ENCODE results near the gene ELP1.
"Not testable (repeated sequence)": the region's sequence is repeated elsewhere in the genome, so short reads cannot be mapped to it uniquely, and the experiment has no call there.

The ELP1 gene

DNA sequence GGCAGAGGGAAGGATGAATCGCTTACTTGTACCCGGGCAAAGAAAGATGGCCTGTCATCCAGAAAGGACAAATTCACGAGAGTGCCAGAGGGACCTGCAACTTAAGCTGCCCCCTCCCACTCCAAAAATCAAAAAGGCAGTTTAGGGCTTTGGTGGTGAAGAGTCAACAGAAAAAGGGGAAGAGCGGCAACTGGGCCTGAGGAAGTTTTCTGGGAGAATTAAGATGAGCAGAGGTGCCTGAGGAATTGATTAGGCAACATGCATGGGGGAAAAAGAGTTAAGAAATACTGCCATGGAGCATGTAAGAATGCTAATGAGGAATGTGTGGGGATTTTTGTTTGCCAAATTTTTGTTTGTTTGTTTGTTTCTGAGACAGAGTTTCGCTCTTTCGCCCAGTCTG lies 76.4 kb downstream of the ELP1 start:
- DNase-seq (ENCODE audit: low read depth in 2 of 2, low spot score in 1 of 2) = no peak

DNA sequence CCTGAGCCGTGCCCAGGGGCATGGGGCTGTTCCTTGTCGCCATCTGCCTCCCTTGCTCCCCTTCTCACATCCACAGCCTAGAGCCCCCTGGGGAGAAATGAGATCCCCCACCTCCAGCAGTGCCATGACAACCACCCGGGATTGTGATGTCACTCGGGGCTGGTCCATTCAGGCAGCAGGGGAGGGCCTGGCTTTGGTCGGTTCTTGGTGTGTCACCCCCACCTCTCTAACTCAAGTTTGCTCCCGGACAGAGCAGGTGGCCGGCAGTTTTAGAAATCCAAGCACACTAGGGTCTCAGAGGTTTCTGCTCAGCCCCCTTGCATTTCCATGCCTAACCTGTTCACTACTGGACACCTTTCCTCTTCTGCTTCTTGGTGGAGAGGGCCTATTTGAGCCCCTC lies 78.0 kb downstream of the ELP1 start, which contains the start of gene ACTL7B:
Gene ACTL7B (minus strand): TSS at position 99 of the 400 bp plus-strand sequence. CDS start 56 bp downstream, at position 43.
- DNase-seq (ENCODE audit: low read depth in 2 of 2, low spot score in 1 of 2) = no peak

DNA sequence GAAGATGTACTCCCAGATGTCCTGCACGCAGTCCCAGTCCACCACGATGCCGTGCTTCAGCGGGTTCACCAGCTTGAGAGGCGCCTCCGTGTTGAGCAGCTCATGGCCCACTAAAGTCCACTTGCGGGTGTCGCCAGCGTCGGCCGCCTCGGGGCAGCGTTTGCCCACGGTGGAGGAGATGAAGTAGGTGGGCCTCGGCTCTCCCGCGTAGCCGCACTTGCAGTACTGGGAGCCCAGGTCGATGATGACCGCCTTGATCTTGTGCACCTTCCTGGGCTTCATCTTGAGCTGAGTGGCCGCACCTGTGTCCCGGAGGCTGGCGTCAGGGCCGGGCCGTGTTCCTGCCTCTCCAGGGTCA lies 78.4 kb downstream of the ELP1 start:
- DNase-seq (ENCODE audit: low read depth in 2 of 2, low spot score in 1 of 2) = no peak

DNA sequence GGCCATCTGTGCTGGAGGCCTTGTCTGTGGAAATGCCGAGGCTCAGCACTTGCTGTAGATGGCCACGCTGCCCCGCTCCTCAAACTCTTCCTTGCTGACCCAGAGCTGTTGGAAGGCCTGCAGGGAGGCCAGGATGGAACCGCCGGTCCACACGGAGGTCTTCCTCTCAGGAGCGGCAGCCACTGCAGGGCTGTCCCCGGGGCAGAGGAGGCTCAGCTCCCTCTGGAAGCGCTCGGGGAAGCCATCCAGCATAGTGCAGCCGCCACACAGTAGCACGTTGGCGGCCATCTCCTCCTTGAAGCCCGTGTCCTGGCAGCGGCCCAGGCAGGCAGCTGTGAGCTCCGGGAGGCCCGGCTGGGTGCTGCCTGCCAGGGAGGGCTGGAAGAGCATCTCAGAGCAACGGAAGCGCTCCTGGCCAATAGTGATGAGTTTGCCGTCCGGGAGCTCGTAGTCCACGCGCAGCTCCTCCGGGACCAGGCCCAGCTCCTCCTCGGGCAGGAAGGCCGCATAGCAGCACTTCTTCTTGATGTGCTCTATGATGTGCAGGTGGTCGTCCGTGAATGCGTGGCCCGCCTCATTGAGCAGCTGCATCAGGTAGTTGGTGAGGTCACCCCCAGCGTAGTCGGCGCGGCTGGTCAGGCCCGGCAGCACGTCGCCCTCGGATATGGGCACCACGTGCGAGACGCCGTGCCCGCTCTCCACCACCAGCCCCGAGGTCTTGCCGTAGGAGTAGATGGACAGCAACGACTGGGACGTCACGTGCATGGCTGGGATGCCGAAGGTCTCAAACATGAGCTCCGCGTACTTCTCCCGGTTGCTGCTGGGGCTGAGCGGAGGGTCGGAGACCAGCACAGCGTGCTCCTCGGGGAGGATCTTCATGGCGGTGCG lies 79.0 kb downstream of the ELP1 start:
- DNase-seq (ENCODE audit: low read depth in 2 of 2, low spot score in 1 of 2) = no peak

DNA sequence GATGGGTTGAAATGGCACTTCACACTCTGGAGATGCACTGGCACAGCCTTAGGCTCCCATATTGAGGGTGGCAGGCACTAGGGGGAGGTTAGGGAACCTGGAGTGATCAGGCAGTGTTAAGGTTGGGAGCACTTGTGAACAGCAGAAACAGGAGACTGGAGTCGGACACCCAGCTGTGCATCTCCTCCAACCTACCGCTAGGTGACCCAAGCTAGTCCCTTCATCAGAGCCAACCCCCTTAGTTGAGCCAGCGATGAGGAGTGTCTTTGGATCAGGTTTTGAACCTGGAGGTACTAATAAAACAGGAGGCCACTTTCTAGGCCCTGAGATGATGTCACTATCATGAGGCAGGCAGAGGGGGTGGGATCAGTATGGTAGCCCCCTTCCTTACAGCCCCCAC lies 79.8 kb downstream of the ELP1 start:
- no peak for DNase-seq (ENCODE audit: low read depth in 2 of 2, low spot score in 1 of 2)

DNA sequence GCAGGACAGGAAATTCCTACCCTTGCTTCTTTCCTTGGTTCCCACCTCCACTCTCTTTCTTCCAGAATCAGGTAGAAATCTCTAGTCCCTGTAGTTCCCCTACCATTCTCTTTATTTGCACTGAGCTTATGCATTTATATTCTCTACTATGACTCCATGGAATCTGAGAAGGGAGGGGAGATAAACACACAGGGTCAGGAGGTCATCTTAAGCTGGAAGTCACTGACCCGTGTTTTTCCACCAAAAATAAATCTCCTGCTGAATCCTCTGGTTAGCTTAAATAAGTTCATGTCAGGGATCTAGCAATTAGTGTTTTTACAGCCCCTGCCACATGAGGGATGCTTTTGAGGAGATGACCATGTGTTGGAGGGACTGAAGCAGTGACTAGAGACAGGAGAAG lies 81.8 kb downstream of the ELP1 start:
- no peak for DNase-seq (ENCODE audit: low read depth in 2 of 2, low spot score in 1 of 2)

DNA sequence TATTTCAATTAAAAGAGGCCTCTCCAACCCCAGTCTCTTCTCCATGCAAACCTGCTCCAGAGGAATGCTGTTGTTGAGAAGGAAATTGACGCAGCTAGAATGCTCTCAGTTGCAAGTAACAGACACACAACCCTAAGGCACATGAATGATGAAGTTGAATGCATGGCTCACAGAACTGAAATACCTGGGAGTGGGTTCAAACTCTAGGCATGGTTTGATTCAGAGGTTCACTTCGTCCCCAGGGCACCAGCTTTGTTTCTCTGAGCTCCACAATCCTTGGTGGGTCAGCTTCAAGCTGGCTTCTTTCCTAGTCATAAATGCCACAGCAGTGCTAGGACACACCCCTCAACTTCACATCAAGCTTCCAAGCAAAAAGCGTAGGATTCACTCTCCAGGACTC lies 82.8 kb downstream of the ELP1 start:
- DNase-seq (ENCODE audit: low read depth in 2 of 2, low spot score in 1 of 2) = no peak

DNA sequence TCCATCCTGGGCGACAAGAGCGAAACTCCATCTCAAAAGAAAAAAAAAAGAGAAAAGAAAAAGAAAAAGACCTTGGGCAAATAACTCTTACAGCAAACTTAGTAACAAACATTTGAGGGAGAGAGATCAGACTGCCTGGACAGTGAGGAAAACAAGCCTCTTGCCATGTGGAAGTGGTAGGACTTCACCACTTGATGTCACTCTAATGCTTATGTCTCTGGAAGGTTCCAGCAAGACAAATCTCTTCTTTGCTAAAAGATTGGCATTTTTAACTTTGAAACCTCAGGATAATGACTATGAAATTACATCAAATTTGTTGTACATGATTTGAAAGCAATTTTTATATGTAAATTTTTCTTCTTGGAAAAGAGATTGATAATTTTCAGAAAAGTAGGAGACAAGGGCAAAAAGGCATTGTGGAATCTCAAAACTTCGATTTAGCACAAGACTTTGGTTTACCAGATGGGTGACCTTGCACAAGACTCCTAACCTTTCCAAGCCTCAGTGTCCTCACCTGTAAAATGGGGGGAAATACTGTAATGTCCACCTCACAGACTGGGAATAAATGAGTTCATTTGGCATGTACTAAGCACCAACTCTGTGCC lies 83.5 kb downstream of the ELP1 start:
- no peak for DNase-seq (ENCODE audit: low read depth in 2 of 2, low spot score in 1 of 2)

DNA sequence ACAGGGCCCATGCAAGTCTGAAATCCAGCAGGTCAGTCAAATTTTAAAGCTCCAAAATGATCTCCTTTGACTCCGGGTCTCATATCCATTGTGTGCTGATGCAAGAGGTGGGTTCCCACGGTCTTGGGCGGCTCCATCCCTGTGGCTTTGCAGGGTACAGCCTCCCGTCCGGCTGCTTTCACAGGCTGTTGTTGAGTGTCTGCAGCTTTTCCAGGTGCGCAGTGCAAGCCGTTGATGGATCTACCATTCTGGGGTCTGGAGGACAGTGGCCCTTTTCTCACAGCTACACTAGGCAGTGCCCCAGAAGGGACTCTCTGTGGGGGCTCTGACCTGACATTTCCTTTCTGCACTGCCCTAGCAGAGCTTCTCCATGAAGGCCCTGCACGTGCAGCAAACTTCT lies 85.6 kb downstream of the ELP1 start:
- not testable (repeated sequence) for DNase-seq (ENCODE audit: low read depth in 2 of 2, low spot score in 1 of 2)

DNA sequence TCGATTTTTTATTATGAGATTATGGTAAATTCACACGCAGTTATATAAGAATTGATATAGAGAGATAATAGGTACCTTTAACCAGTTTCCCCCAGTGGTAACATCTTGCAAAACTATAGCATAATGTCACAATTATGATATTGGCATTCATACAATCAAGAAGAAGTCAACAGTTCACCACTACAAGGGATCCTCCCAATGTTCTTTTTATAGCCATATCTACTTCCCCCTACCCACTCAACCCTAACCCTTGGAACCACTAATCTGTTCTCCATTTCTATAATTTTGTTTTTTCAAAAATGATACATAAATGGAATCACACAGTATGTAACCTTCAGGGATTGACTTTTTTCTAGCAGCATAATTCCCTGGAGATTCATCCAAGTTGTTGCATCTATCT lies 88.0 kb downstream of the ELP1 start:
- no peak for DNase-seq (ENCODE audit: low read depth in 2 of 2, low spot score in 1 of 2)

DNA sequence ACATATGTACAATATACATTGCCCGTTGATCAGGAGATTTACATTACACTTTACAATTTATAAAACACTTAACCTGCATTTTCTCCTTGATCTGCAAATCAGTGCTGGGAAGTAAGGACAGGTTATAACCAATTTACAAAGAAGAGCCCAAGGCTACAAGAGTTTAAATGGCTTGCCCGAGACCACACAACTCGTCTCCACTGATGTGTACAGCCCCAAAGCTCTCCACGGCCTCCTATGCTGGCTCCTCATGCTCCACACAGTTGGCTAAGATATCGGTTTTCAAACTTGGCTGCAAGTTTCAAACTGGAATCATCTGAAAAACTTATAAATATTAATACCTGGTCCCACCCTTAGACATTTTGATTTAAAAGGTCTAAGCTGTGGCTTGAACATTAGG lies 88.4 kb downstream of the ELP1 start:
- DNase-seq (ENCODE audit: low read depth in 2 of 2, low spot score in 1 of 2) = no peak

DNA sequence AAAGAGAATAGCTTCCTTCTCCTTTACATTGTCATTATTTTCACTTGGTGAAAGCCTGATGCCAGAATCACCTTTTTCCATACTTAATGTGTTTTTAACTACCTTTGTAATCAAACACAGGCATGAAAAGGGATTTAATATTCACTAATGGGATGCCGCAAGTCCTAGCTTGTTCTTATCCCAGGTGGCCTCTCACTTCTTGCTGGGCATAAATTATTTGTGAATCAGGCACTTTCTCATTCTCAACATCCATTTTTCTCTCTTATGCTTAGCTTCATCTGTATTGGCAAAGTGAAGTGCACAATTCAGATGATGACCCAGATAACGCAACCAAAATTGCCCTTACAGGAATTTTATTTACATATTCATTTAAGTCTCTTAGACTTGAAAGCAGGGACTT lies 89.1 kb downstream of the ELP1 start:
- DNase-seq (ENCODE audit: low read depth in 2 of 2, low spot score in 1 of 2) = no peak

DNA sequence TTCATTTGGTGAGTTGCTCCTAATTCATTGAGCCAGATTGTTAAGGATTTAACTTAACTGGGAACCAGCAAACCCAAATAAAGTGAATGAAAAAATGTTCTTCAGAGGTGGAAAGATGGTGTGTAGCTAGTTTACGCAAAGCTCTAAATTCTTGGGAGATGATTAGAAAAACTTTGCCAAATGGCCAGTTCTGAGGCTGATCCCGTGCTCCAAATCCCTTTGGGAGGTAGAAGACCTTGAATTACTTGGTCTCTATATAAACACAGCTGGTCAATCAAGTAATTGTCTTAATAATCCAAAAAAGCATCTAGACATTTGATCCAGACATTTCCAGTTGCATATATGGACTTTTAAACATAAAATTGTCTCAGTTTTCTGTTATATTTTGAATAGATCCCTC lies 89.5 kb downstream of the ELP1 start:
- DNase-seq (ENCODE audit: low read depth in 2 of 2, low spot score in 1 of 2) = no peak

DNA sequence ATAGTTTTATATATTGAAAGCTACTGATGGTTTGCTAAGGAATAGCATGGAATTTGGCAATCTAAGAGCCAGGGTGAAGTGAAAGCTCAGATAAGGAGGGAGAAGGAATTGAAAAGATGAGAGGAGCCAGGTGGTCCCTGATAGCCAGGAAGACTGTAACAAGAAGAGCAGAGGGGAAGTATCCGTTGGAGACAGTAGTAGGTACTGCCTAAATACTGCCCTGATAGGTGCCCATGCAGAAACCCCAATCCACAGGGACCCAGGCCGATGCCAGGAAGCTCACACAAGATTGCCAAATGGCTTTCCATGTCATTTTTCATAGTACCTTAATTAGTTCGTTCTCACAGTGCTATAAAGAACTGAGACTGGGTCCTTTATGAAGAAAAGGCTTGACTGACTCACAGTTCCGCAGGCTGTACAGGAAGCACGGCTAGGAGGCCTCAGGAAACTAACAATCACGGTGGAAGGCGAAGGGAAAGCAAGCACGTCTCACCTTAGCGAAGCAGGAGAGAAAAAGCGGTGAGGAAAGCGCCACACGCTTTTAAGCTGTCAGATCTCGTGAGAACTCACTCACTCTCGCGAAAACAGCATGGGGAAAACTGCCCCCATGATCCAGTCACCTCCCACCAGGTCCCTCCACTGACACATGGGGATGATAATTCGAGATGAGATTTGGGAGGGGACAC lies 91.2 kb downstream of the ELP1 start:
- no peak for DNase-seq (ENCODE audit: low read depth in 2 of 2, low spot score in 1 of 2)

DNA sequence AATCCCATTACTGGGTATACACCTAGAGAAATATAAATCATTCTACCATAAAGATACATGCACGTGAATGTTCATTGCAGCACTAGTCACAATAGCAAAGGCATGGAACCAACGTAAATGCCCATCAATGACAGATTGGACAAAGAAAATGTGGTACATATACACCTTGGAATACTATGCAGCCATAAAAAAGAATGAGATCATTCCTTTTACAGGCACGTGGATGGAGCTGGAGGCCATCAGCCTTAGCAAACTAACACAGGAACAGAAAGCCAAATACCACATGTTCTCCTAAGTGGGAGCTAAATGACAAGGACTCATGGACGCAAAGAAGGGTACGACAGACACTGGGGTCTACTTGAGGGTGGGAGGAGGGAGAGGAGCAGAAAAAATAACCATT lies 94.4 kb downstream of the ELP1 start:
- DNase-seq (ENCODE audit: low read depth in 2 of 2, low spot score in 1 of 2) = not testable (repeated sequence)

DNA sequence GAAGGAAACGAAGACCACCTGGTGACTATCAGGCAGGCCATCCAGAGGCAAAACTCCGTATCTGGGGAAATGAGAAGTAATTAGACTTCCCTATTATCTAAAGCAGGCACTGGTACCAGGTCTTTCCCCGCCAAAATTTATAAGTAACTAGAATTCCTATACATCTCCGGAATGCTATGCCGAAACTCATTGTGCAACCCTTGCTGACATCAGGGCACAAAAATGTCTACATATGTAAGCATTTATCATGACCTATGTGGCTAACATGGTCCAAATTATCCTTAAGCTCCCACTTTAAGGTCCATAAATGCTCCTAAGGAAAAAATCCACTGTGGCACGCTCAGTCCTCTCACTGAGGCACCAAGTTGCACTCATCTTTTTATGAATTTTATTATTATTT lies 95.9 kb downstream of the ELP1 start:
- no peak for DNase-seq (ENCODE audit: low read depth in 2 of 2, low spot score in 1 of 2)

DNA sequence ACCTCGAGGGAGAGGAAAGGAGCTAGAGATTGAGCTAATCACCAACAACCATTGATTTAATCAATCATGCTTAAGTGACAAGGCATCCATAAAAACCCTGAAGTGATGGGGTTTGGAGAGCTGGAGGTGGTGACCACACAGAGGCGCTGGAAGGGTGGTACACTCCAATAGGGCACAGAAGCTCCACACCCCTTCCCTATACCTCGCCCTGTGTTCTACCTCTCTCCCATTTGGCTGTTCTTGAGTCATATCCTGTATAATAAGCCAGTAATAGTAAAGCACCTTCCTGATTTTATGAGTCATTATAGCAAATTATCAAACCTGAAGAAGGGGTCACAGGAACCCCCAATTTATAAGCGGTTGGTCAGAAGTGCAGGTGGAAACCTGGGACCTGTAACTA lies 96.4 kb downstream of the ELP1 start:
- no peak for DNase-seq (ENCODE audit: low read depth in 2 of 2, low spot score in 1 of 2)

DNA sequence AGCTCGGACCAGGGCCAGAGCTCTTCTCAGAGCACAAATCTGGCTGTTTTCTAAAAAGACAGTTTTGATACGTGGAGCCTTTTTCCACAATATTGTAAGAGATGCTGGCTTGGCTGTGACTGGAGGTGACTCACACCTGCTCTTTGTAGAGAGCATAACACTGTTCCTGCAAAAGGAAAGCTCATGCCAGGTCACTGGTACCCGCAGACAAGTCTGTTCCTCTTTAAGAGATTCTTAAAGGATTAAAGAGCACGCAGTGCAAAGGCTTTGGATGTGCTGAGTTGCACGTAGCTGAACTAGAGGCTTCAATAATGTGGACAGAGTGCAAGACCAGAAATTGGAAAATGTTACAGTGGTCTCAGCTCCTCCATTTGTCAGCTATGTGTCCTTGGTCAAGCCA lies 97.1 kb downstream of the ELP1 start:
- no peak for DNase-seq (ENCODE audit: low read depth in 2 of 2, low spot score in 1 of 2)

DNA sequence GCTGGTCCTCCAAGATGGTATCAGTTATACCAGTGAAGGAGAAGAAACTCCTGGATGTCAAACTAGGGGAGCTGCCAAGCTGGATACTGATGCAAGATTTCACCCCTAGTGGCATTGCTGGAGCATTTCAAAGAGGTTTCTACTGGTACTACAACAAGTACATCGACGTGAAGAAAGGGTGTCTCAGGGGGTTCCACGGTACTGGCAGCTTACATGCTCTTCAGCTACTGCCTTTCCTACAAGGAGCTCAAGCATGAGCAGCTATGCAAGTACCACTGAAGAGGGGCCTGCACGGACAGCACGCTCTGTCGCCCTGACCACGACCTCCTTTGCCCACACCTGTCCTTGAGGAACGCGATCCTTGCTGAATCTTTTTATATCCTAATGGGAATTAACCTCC lies 97.6 kb downstream of the ELP1 start:
- no peak for DNase-seq (ENCODE audit: low read depth in 2 of 2, low spot score in 1 of 2)

DNA sequence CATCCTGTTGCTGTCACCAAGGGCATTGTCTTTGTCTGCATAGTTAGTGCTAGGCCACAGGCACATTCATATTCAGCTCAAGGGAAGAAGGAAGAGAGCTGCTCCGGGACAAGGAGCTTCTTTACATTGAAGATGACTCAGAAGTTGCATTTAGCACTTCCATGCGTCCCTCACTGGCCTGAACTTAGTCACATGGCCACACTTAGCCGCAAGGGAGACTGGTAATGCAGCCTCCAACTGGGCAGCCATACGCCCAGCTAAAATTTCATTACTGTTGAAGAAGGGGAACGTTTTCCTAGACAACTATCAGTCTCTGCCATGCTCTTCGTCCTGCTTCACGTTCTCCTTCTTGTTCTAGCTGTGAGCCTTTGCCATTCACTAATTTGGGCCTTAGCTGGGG lies 98.1 kb downstream of the ELP1 start:
- DNase-seq (ENCODE audit: low read depth in 2 of 2, low spot score in 1 of 2) = no peak

DNA sequence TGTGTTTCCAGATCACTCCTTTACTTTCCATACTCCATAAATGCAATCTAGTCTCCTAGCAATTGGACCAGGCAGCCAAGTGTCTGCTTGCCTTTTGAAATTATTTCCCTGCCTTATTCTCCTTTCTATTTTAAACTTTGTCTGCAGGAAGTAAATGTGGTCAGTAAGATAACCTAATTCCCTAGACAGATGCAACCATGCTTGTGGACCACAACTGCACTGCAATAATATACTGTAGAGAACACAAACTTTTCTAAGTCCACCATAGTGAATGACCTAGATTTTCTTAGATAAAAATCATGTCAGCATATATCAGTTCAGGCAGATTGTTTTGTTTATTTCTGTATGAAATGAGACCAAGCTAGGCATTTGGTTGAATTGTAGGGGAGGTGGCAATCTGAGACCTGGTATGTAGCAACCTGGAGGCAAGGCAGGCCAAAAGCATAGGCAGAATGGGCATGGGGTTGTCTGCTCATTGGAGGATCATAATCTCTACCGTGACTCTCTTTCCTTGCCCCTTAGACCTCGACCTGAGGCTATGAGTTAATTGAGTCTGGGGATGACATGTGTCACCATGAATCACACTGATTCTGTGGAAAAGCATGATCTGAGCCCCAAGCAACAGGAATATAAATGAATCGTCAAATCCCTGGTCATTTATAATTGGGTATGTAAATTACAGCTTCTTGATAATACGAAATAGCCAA lies 98.8 kb downstream of the ELP1 start:
- DNase-seq (ENCODE audit: low read depth in 2 of 2, low spot score in 1 of 2) = no peak

DNA sequence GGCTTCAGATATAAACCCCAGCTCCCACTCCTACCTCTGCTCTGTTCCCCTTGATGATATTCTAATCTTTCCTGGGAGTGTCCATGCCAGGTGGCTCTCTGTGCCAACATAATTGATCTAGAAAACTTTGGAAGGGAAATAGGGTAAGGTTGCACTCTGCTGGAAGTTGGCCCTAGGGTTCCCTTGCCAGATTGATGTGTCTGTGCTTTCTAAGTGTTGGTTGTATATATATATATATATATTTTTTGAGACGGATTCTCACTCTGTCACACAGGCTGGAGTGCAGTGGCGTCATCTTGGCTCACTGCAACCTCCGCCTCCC lies 101.8 kb downstream of the ELP1 start:
- no peak for DNase-seq (ENCODE audit: low read depth in 2 of 2, low spot score in 1 of 2)

Measured in stimulated activated CD8-positive, alpha-beta memory T cell treated with anti-CD3 and anti-CD28 coated beads, Interleukin-4, amount 100 ng/mL, for 4 hours (primary cell).